Uterus (tissue), 2 donors: ENCODE results near the gene RGS6.

ENCODE experiments used
- POLR2A ChIP-seq, 2 donors: fragments of 450-650 bp; IDR thresholded peaks; one replicate each; pipeline ENCODE4 v1.6.1; 2016; ENCODE audit warnings: antibody characterized with exemption in 2 of 2, mild to moderate bottlenecking in 1 of 2, moderate library complexity in 1 of 2
- TF ChIP-seq, protein P1 (sequence below), 4 experiments: fragments of 200-600 bp in 2 of 4; fragments of 450-650 bp in 2 of 4; sonication (generic) in 2 of 4; IDR thresholded peaks; one replicate each; pipeline ENCODE4 v1.5.1; 2016 to 2019; ENCODE audit warnings: antibody characterized with exemption in 4 of 4, mild to moderate bottlenecking in 2 of 4, moderate library complexity in 1 of 4

DNA sequence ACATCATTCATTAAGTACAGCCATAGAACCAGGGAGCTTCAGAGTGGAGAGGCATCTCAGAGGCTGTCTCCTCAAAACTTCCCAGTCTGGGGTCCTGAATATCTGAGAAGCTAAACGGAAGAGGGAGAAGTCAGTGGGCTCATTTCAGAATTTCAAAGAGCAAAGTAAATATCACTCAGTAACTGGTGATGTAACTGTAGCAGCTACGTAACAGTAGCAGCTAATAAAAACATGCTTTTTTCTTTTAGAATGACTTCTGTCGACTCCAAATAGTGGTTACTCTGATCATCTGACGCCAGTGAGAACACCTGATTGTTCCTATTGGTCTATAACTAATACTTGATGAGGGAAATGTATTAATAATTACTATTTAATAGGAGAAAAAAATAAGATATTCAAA lies 578.3 kb downstream of the RGS6 start:
- TF ChIP-seq, protein P1, sequence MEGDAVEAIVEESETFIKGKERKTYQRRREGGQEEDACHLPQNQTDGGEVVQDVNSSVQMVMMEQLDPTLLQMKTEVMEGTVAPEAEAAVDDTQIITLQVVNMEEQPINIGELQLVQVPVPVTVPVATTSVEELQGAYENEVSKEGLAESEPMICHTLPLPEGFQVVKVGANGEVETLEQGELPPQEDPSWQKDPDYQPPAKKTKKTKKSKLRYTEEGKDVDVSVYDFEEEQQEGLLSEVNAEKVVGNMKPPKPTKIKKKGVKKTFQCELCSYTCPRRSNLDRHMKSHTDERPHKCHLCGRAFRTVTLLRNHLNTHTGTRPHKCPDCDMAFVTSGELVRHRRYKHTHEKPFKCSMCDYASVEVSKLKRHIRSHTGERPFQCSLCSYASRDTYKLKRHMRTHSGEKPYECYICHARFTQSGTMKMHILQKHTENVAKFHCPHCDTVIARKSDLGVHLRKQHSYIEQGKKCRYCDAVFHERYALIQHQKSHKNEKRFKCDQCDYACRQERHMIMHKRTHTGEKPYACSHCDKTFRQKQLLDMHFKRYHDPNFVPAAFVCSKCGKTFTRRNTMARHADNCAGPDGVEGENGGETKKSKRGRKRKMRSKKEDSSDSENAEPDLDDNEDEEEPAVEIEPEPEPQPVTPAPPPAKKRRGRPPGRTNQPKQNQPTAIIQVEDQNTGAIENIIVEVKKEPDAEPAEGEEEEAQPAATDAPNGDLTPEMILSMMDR (IDR thresholded peaks at IDR 0.05): no peak
- no peak for TF ChIP-seq POLR2A (IDR thresholded peaks at IDR 0.05)
